Loucy (cell line): ENCODE results near the gene TRRAP.

Source experiments
- EZH2phosphoT487 ChIP-seq: fragments of 200-600 bp; IDR thresholded peaks from 2 replicates; pipeline ENCODE4 v1.6.1; 2018; ENCODE audit warnings: antibody characterized with exemption, mild to moderate bottlenecking, moderate library complexity, borderline replicate concordance
- TF ChIP-seq, protein P1 (sequence below): fragments of 200-600 bp; sonication (generic); conservative IDR thresholded peaks from 2 replicates; pipeline ENCODE4 v1.5.1; 2014; ENCODE audit warnings: mild to moderate bottlenecking, antibody characterized with exemption, low read length

DNA sequence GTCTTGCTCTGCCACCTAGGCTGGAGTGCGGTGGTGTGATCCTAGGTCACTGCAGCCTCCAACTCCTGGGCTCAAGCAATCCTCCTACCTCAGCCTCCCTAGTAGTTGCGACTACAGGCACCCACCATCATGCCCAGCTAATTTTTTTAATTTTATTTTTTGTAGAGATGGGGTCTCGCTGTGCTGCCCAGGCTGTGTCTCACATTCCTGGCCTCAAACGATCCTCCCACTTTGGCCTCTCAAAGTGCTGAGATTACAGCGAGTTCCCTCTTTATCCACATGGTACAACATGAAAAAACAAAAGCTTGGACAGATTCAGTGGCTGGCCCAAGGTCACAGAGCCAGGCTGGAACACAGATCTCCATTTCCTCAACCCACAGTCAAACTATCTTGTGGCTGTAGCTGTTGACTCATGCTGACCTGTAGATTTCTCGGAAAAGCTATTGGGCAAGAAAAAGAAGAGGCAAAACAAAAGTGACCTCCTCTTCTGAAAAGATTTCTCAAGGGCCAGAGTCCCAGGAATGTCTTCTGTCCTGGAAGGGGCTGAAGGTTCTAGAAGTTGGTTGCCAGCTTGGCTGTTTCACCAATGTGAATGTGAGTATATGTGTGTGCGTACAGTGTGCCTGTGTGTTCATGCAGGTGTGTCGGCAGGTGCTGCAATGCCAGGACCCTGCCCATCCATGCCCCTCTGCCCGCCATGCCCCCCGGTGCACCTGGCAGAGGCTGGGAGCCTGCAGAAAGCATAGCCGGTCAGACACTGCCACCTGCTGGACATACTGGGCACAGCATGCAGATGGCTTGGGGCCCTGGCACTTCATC, 36.9 kb upstream of the TRRAP start:
- TF ChIP-seq, protein P1, sequence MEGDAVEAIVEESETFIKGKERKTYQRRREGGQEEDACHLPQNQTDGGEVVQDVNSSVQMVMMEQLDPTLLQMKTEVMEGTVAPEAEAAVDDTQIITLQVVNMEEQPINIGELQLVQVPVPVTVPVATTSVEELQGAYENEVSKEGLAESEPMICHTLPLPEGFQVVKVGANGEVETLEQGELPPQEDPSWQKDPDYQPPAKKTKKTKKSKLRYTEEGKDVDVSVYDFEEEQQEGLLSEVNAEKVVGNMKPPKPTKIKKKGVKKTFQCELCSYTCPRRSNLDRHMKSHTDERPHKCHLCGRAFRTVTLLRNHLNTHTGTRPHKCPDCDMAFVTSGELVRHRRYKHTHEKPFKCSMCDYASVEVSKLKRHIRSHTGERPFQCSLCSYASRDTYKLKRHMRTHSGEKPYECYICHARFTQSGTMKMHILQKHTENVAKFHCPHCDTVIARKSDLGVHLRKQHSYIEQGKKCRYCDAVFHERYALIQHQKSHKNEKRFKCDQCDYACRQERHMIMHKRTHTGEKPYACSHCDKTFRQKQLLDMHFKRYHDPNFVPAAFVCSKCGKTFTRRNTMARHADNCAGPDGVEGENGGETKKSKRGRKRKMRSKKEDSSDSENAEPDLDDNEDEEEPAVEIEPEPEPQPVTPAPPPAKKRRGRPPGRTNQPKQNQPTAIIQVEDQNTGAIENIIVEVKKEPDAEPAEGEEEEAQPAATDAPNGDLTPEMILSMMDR: peak; percentile 95
- no peak for TF ChIP-seq EZH2phosphoT487
